GM19043 (cell line): ENCODE measurements around the gene PPP1R14B.

ENCODE experiments used
- ATAC-seq: cut with Tn5 transposase; IDR thresholded peaks from one replicate; pipeline ENCODE4 v1.9.1; 2021; ENCODE audit warnings: low read depth; ENCODE audit not compliant: unreplicated experiment

PPP1R14B gene

GRCh38 chr11:64283092-64283491 lies 36.3 kb upstream of the PPP1R14B start:
- no peak for ATAC-seq

- ATAC-seq = no peak
Observed at GRCh38 chr11:64281957-64282770, 35.4 kb upstream of the PPP1R14B start.

DNA sequence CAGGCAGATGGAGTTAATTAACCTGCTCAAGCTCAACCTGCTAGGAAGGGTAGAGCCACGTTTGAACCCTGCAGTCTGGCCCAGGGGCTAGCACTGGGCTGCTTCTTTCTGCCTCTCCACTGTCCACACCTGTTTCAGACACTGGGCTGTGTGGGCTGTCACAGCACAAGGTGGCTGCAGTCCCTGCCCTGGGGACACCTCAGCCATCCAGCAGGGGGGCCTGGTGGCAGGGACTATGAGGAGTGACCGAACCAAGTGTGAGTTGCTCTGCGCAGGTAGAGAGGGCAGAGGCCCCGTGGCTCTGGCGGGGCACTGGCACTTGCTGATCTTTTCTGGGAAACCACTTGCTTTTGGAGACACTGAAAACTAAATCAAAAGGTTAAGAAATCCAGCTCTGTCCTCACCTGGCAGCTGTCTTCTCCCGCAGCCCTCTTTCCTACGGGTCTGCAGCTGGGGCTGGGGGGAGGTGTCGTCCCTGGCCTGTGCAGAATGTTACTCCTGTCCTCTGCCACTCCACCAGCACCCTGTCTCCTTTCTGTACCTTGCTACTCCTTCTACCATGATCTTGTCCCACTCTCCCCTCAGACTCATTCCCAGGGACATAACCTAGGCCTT lies 31.9 kb upstream of the PPP1R14B start:
- no peak for ATAC-seq

GRCh38 chr11:64276653-64277431 lies 30.1 kb upstream of the PPP1R14B start:
- ATAC-seq = no peak

DNA sequence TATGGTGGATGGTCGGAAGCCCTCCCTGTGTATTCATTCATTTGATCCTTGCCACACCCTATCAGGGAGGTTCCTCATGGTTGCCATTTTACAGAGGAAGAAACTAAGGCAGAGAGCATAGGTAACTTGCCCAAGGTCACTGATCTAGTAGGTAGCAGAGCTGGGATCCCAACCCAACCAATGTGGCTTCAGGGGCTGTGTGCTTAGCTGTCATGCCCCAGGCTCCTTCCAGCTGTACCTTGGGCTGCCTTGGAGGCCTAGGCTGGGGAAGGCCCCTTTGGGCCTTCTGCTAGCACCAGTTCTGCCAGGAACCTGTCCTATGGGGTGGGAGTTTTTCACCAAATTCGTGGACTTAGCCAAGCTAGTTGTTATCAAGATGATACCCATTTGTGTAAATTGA lies 29.1 kb upstream of the PPP1R14B start:
- ATAC-seq = no peak

- ATAC-seq = no peak
Observed at GRCh38 chr11:64275031-64275800, 28.5 kb upstream of the PPP1R14B start.

DNA sequence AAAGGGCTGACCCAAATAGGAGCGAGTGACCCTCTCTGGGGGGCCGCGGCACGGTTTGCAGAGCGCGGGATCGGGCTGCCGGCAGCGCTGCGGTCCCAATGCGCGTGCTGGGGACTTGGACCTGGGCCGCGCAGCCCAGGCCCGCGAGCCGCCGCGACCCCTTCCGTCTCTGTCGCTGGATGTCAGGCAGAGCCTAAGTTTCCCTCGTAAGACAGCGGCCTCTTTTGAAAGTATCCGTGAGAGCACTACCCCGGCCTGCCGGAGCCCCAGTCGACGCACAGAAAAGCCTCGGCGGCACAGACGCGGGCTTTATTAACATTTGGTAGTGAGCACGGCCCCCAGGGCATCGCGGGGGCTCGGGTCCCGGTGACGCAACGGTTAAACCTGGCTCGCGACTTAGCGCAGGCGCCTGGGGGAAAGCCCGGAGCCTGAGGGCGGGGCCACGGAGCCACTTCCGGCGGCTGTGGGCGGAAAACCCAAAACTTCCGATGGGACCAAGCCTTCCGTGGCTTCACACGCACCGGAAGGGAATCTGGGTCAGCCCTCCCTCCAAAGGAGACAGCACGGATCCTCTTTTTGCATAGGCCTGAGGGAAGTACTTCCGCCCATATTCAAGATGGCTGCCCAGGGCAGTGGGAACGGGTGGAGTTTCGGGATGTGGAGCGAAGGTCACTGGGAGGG lies 22.9 kb upstream of the PPP1R14B start:
- peak; percentile 69 for ATAC-seq

GRCh38 chr11:64268893-64269539 lies 22.3 kb upstream of the PPP1R14B start:
- ATAC-seq = no peak

DNA sequence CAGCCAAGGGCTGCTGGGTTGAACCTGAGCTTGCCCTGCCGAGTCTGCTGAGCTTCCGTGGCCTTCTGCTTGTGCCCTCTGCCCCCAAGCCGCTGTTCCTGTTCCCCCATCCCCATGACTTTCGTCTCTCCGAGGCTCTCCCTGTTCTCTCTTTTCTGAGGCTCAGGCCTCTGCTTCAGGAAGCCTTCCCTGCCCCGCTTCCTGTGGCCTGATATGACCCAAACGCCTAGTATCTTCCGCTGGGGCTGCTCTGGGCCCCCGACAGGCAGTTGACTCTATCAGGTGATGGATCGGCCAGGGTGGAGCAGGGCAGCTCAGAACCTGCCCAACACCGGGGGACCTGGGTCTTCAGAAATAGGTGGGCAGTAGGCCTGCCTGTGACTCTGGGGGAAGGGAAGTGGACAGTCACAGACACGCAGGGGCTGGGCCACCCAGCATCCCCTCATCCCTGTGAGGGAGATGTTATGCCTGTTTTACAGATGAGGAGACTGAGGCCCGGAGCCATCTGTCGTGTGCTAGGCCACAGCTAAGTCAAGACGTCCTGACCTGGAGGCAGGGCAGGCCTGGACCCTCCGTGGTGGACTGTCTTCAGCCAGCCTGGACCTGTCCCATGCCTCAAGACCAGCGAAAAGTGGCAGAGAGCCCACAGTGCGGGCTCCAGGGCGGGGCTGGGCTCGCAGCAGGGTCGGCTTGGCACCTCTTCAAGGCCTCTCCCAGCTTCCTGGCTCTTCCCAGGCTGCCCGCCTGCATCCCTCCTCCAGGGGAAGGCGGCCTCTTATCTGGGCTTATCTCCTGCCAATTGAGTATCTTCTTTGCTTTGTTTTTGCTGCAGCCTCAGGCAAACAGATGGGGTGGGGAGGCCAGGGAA lies 21.5 kb upstream of the PPP1R14B start:
- no peak for ATAC-seq

DNA sequence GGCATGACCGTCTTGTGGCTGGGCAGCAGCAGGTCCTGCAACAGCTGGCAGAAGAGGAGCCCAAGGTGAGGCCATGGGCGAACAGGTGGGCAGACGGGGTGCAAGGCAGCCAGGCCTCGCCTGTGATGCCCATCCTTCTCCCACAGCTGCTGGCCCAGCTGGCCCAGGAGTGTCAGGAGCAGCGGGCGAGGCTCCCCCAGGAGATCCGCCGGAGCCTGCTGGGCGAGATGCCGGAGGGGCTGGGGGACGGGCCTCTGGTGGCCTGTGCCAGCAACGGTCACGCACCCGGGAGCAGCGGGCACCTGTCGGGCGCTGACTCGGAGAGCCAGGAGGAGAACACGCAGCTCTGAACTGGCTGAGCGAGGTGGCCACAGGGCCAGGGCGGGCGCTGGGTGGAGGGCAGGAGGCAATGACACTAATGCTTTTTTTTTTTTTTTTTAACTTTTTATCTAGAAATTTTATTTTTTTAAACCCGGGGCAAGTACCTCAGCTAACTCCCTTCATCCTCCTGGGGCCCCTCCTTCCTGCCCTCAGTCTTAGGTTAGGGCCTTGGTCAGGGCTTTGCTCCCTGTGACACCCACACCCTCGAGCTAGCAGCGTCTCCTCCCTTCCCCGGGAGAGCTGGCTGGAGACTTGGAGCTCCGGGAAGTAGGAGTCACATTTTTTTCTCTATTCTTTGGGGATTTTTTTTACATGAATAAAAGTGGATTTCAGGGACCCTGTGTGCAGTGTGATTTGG lies 20.6 kb upstream of the PPP1R14B start:
- ATAC-seq = no peak

DNA sequence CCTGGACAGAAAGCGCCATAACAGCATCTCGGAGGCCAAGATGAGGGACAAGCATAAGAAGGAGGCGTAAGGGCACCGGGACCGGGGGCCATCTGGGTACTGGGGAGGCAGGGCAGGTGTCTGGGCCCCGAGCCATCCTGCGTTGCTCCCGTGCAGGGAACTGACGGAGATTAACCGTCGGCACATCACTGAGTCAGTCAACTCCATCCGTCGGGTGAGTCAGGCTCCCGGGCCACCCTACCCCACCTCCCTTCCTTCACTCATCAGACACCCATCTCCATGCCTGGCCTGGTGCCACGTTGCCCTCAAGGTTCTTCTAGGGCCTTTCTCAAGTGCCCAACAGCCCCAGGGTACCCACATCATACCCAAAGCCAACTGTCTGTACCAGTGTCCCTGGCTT lies 19.6 kb upstream of the PPP1R14B start:
- ATAC-seq = no peak

DNA sequence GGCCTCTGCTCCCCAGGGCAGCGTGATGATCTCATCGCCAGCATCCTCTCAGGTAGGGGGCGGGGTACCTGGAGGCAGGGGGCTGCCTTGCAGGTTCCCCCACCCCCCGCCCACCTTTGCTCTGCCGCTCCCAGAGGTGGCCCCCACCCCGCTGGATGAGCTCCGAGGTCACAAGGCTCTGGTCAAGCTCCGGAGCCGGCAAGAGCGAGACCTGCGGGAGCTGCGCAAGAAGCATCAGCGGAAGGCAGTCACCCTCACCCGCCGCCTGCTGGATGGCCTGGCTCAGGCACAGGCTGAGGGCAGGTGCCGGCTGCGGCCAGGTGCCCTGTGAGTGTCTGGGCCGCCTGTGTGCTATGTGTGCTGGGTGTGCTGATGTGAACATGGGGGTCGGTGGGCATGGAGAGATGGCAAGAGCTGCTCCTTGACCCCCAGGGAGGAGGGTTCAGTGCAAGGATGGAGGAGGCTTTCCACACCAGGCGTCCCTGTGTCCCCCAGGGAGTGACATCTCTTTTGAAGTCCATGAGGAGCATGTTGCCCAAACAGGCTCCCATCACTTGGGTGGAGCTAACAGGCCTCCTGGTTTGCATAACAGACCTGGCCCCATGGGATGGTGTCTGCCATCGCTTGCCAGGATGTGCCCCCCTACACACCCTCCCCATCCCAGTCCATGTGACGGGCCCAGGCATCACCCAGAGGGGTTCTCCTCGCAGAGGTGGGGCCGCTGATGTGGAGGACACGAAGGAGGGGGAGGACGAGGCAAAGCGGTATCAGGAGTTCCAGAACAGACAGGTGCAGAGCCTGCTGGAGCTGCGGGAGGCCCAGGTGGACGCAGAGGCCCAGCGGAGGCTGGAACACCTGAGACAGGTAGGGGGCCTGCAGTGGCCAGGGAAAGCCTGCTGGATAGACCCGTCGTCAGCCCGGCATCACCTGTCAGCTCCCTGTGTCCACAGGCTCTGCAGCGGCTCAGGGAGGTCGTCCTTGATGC lies 18.7 kb upstream of the PPP1R14B start:
- ATAC-seq = no peak

GRCh38 chr11:64264371-64264852 lies 17.7 kb upstream of the PPP1R14B start:
- ATAC-seq = no peak

DNA sequence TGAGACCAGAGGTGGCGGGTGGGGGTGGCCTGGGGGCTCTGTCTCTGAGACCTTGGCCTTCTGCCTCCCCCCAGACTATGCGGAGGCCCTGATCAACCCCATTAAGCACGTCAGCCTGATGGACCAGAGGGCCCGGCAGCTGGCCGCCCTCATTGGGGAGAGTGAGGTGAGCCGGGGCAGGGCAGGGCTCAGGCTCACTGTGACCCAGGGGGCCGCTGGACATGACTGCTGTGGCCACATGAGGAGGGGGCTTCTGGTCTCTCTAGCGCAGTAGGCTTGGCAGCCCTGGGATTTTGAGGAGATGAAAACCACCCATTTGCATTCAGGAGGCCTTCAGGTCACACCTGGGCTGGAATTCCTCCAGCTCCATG lies 17.2 kb upstream of the PPP1R14B start:
- no peak for ATAC-seq

- ATAC-seq = no peak
Observed at GRCh38 chr11:64263021-64263946, 16.5 kb upstream of the PPP1R14B start.
